ENCODE measurements around the gene TBXA2R.
"Not testable (repeated sequence)": the region's sequence is repeated elsewhere in the genome, so short reads cannot be mapped to it uniquely, and the experiment has no call there.

Gene TBXA2R

GRCh38 chr19:3576696-3577443 lies 29.8 kb downstream of the TBXA2R start:
- DNase-seq, result peak; percentile 23 to 33

- no peak for DNase-seq
Measured at GRCh38 chr19:3575949-3576673, 30.6 kb downstream of the TBXA2R start.

GRCh38 chr19:3575260-3575741 lies 31.4 kb downstream of the TBXA2R start:
- DNase-seq, result no peak

GRCh38 chr19:3573858-3574637 lies 32.6 kb downstream of the TBXA2R start:
- peak; percentile 29 to 56 for DNase-seq

GRCh38 chr19:3573162-3573857 lies 33.4 kb downstream of the TBXA2R start:
- no peak for DNase-seq

- no peak for DNase-seq
Measured at GRCh38 chr19:3572855-3573161, 33.9 kb downstream of the TBXA2R start, which contains the start of gene HMG20B. Gene HMG20B, plus strand, starts transcription at chr19:3572944. Its CDS starts 366 bp downstream, at chr19:3573310.

- peak; percentile 99 to 100 for DNase-seq
Measured at GRCh38 chr19:3572132-3572854, 34.4 kb downstream of the TBXA2R start.

- DNase-seq, result peak; percentile 66 to 74
Measured at GRCh38 chr19:3570606-3571011, 36.1 kb downstream of the TBXA2R start.

GRCh38 chr19:3570042-3570441 lies 36.6 kb downstream of the TBXA2R start:
- DNase-seq, result not testable (repeated sequence)

- DNase-seq, result no peak
Measured at GRCh38 chr19:3565139-3565538, 41.5 kb downstream of the TBXA2R start.

GRCh38 chr19:3563709-3564524 lies 42.8 kb downstream of the TBXA2R start:
- no peak for DNase-seq

GRCh38 chr19:3557461-3558248 lies 49.0 kb downstream of the TBXA2R start, which contains the start of gene MFSD12:
Gene MFSD12, minus strand, starts transcription at chr19:3557586. Its CDS starts 183 bp downstream, at chr19:3557403.
- DNase-seq, result peak; percentile 84 to 90

- DNase-seq, result no peak
Measured at GRCh38 chr19:3556978-3557460, 49.7 kb downstream of the TBXA2R start.

- no peak for DNase-seq
Measured at GRCh38 chr19:3556423-3556977, 50.2 kb downstream of the TBXA2R start.

GRCh38 chr19:3555653-3556422 lies 50.8 kb downstream of the TBXA2R start:
- no peak for DNase-seq

- DNase-seq, result no peak
Measured at GRCh38 chr19:3554254-3555083, 52.2 kb downstream of the TBXA2R start.

- no peak for DNase-seq
Measured at GRCh38 chr19:3551792-3552095, 54.9 kb downstream of the TBXA2R start.

Data from hippocampal formation (tissue), 2 donors.